ENCODE measurements around the gene NIFK.

- TF ChIP-seq CTCF (IDR thresholded peaks at IDR 0.05) (no peak), POLR2A (IDR thresholded peaks at IDR 0.05) (no peak)
Measured at GRCh38 chr2:121722479-121722878, 14.2 kb downstream of the NIFK start.

Data from testis (tissue), 2 donors.